ENCODE measurements around the gene KDM1B.
"Not testable (repeated sequence)": the region's sequence is repeated elsewhere in the genome, so short reads cannot be mapped to it uniquely, and the experiment has no call there.

Gene KDM1B

DNA sequence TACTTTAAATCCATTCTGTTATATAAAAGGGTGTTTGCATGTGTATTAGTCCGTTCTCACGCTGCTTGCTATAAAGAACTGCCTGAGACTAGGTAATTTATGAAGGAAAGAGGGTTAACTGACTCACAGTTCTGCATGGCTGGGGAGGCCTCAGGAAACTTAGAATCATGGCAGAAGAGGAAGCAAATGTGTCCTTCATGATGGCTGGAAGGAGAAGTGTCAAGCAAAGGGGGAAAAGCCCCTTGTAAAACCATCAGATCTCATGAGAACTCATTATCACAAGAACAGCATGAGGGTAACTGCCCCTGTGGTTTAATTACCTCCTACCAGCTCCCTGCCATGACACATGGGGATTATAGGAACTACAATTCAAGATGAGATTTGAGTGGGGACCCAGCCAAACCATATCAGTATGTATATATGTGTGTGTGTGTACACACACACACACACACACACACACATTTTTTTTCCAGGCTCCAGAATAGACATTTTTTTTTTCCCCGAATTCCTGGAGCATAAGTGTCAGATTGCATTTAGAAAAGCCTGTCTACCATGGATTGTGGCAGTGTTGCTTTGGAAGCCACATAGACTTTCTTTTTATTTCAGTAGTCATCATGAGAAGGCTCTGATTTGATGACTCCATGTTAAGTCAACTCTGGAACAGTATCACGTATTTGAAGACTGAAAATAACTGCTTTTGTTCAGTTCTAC is 31.5 kb downstream of the KDM1B start:
- no peak for DNase-seq

DNA sequence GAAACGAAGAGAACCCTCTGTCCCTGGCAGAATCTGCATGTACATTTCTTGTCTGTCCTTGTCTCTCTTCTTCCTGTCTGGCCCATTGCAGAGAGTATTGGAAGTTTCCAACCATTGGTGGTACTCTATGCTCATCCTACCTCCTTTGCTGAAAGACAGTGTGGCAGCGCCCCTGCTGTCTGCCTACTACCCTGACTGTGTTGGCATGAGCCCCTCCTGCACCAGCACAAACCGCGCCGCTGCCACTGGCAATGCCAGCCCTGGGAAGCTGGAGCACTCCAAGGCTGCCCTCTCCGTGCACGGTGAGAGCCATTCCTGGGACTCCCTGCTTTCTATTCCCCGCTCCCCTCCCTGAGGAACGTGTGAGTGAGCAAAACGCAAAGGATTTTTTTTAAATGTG is 32.5 kb downstream of the KDM1B start:
- no peak for DNase-seq

DNA sequence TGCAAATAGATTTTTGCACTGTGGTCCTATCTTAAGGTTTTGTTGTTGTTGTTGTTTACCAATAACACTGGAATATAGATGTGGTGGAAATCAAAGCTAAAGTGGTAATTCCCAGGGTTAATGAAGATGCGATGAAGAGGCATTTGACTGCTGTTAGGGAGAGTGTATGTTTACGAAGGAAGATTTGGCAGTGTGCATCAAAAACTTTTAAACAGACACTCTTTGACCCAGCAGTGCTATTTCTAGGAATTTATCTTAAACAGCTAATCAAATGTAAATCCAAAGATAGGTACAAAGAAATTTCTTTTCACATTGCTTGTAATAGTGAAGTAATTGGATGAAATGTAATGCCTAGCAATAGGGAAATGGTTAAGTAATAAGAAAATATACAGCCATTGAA is 34.0 kb downstream of the KDM1B start:
- no peak for DNase-seq

DNA sequence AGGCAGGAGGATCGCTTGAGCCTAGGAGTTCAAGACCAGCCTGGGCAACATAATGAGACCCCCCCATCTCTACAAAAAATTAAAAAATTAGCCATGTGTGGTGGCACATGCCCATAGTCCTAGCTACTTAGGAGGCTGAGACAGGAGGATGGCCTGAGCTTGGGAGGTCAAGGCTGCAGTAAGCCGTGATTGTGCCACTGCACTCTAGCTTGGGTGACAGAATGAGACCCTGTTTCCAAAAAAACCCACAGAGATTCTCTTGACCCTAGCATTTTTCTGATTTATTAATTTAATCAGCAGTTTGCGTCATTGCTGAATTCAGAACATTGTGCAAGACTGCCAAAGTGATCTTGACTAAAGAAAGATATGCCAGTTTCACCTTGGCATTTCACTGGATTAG is 36.8 kb downstream of the KDM1B start:
- DNase-seq, result no peak

DNA sequence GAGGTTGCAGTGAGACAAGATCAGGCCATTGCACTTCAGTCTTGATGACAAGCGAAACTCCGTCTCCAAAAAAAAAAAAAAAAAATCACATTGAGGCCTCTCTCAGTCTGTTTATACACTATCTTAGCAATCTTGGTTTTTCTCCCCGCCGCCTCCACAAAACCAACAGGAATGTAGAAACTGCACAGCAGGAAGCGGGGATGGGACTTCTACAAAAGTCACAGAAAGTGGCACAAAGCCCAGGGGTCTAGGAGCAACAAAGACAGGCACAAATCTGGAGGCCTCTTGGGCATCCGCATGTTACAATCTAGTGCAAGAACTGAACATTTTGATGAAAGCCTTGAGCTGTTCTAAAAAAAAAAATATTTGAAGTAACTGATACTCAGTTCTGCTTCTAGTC is 48.6 kb downstream of the KDM1B start:
- DNase-seq, result no peak

DNA sequence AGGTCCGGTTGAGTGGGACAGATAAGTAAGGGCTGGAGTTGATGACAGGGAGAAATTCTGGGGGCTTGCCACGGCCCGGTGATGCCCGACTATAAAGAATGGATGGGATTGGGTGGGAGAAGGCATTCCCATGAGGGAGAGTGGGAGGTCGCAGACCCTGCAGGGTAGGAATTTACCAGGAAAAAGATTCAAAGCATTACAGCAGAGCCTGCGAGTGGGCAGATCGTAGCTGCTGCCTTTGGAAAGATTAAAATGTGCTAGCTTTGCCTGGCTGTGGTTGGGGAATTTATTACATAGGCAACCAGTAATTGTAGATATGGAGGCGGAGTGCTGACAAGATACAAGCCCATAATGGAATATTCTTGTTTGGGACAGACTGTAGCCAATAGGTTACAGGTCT is 49.5 kb downstream of the KDM1B start:
- DNase-seq, result no peak

DNA sequence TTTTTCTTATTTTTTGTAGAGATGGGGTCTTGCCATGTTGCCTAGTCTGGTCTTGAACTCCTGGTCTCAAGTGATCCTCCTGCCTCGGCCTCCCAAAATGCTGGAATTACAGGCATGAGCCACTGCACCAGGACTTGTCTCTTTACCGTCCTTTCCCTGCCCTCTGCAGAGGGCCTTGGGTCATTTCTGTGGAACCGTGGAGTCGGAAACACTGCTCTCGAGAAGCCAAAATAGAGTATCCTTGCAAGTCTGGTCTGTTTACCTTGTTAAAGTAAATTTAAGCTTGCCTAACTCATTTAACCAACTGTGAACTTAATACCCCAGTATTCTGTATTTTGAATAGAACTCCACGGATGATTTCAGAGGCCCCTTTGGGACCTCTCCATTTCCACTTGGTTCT is 51.4 kb downstream of the KDM1B start:
- DNase-seq, result no peak

DNA sequence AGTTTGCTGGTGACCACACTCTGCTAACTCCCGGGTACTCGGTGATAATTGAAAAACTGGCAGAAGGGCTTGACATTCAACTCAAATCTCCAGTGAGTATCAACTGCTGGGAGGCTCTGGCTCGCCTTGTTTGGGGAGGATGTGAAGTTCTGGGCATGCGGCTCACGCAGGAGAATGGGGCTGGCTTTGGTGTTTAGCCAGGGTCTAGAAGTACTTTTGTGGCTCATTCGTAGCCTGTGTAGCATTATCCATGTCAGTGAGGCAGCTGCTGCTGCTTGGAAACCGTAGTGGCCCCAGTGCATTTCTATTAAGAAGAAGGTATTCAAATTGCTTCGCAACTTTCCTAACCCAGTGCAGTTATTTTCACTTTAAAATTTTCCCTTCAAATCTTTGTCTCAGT is 52.2 kb downstream of the KDM1B start:
- no peak for DNase-seq

DNA sequence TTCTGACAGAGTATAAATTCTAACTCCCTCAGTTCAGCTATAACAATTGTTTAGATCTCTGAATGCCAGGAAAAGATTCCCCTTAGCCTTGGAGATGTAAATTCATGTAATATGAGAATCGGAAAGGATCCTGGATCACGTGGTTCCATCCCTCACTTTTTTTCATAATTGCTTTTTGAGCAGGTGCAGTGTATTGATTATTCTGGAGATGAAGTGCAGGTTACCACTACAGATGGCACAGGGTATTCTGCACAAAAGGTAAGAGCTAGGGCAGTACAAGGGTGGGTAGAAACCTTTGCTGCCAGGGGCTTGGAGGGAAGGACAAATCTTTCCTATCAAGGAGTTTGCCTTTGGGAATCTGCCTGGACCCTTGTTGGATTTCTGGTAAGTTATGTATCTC is 52.7 kb downstream of the KDM1B start:
- DNase-seq, result no peak

DNA sequence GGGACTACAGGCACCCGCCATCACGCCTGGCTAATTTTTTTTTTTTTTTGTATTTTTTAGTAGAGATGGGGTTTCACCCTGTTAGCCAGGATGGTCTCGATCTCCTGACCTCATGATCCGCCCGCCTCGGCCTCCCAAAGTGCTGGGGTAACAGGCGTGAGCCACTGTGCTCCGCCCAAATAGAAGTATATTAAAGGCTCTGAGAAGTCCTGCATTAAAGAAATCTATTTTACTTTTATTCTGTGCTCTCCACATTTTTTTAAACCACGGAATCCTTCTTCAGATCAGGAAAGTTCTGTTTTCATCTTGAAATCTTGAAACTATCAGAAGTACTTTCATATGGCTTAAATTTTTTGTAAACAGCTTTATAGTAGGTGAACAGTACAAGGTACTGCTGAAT is 53.6 kb downstream of the KDM1B start:
- not testable (repeated sequence) for DNase-seq

DNA sequence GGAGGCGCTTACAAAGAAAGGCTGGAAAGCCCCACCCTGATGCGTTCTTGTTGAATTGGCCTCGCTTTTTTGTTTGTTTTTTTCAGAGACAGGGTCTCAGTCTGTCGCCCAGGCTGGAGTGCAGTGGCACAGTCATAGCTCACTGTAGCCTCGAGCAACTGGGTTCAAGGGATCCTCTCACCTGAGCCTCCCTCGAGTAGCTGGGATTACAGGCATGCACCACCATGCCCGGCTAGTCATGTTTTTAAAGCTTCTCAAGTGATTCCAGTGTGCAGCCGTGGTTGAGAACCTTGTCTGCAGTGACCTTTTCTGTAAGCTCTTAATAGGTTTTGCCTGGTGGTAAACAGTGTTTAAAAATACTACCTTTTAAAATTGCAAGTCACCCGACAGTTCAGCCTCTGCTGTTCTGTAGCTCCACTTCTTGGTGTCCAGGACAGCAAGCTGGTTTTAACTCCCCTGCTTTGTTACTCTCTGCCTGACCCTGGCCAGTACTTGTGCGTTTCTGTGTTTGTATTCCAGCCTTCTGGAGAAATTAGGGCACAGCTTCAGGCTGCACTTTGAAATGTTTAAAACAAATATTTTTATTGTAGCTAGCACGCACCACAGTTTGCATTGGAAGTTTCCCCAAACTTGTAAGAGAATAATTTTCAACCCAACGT is 54.4 kb downstream of the KDM1B start:
- DNase-seq, result no peak

DNA sequence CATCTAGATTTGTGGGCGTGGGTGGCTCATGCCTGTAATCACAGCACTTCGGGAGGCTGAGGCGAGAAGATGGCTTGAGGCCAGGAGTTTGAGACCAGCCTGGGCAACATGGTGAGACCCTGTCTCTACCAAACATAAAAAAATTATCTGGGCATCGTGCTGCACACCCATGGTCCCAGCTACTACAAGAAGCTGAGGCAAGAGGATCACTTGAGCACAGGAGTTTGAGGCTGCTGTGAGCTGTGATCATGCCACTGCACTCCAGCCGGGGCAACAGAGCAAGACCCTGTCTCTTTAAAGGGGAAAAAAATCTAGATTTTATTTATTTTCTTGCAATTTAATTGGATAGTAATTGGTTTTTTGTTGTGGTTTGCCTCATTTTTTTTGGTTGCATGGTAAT is 55.5 kb downstream of the KDM1B start:
- DNase-seq, result no peak

DNA sequence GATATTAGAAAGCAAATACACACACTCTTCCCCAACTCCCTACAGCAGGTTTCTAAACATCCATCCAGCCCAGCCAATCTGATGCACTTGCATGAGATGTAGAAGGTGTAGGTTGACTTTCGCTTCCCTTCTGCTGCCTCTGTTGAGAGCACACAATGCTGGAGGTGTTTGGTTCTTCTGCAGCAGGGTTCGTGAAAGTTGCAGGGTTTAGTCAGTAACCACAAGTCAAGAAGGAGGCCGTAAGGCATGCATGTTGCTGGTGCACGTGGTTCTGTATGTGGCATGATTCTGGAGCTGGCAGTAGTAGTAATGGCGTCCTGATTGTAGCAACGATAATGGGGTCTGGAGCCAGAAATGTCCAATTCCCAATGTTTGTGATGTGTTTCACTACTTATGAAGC is 56.1 kb downstream of the KDM1B start:
- DNase-seq, result no peak

DNA sequence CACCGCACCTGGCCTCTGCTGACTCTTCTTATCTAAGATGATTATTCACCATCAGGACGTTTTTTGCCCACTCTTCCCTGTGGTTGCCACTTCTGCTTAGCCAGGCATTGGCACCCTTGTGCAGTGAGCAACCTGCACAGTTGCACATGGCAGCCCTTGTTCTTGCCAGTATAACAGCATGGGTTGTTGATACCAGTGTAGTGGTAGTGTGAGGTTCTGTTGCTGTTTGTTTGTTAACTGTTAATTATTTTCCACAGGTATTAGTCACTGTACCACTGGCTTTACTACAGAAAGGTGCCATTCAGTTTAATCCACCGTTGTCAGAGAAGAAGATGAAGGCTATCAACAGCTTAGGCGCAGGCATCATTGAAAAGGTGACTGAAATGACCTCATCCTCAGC is 57.0 kb downstream of the KDM1B start:
- no peak for DNase-seq

DNA sequence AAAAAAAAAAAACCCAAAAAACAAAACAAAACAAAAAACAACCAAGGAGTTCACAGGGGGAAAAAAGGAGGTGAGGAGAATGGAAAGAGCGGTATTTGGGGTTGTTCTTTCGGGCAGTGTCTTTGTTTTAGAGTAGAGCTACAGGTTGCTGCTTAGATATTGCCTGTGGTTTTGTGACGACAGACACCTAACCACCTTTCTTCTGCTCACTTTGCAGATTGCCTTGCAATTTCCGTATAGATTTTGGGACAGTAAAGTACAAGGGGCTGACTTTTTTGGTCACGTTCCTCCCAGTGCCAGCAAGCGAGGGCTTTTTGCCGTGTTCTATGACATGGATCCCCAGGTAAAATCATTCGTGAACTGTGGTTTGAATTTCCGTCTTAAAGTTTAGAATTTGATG is 58.2 kb downstream of the KDM1B start:
- DNase-seq, result no peak

DNA sequence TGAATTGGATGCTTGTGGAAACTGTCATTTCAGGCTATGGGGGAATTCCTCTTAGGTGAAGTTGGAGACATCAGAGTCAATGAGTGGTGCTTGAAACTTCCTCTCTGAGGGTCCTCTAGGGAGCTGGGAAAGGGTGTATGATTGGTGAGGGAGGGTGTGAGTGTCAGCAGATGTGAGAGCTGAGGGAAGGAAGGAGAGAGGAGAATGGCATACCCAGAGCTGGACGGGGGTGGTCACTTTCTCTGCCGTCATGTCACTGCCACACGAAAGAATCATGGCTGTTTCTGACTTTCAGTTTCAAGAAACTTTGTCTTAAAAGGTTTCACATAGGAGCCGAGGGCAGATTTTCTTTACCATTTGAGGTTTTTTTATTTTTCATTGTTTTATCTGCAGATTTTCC is 58.8 kb downstream of the KDM1B start:
- DNase-seq, result no peak

DNA sequence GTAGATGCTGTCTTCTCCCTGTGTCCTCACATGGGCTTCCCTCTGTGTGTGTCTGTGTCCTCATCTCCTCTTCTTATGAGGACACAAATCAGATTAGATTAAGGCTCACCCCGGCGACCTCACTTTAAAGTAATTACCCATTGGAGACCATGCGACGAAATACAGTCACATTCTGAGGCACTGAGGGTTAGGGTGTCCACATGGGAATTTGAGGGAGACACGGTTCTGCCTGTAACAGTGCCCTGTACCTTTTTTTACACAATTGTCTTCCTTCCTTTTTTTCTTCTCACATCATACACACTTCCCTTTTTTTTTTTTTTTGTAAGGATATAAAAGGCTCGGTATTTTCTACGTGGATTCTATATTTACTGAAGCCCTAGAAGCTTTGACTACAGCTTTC is 60.2 kb downstream of the KDM1B start:
- no peak for DNase-seq

DNA sequence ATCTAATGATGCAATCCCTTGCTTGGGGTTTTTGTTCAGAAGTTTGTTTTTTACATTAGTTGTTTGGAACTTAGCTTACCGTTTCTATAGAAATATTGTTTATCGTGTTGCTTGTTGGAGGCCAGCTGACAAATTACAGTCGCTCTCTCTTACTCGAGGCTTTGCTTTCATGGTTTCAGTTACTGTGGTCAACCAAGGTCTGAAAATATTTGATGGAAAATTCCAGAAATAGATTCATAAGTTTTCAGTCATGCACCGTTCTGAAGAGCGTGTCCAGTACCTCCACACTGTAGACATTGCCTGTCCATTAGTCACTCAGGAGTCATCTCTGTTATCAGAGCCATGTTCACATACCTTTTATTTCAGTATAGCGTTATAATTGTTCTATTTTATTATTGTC is 61.2 kb downstream of the KDM1B start:
- DNase-seq, result no peak

DNA sequence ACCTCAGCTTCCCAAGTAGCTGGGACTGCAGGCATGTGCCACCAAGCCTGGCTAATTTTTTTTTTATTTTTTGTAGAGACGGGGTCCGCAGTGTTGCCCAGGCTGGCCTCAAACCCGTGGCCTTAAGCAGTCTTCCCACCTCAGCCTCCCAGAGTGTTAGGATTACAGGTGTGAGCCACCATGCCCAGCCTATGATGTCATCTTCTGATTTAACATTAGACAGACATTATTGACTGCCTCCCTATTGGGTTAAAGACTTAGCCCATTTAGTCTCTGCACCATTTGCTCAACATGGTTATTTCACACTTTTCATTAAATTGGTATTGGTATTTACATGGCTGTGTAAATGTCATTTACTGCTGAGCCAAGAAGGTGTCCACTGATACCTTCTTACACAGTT is 63.0 kb downstream of the KDM1B start:
- DNase-seq, result no peak

DNA sequence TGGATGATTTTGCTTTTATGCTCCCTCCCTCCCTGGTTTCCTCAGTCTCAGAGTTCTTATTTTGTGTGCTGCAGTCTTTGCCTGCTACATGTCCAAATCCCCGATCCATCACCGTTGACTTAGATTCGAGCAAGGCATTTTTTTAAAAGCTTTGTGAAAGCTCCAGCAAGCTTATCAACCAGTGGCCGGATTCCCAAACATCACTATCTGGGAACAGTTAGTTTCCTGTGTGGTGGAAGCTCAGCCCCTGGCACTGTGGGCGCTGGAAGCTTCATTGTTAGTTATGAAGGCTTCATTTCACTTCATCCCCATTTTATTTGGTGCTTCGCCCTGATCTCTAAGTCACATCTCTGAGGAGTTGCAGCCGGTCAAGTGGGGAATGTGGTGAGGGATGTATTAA is 64.4 kb downstream of the KDM1B start:
- no peak for DNase-seq

DNA sequence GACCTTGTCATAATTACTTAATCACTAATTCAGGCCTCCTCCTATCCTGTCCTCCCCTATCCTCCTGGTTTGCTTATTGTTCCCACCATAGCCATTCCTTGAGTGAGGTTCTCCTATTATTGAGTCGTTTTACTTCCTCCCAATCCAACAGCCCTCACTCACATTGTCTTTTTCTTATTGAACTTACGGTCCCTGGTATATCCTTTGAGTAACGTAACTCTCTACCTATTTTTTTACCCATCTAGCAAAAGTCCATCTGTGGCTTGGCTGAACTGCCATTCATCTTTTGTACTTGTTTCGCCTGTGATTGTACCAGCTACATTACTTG is 66.0 kb downstream of the KDM1B start:
- DNase-seq, result no peak

DNA sequence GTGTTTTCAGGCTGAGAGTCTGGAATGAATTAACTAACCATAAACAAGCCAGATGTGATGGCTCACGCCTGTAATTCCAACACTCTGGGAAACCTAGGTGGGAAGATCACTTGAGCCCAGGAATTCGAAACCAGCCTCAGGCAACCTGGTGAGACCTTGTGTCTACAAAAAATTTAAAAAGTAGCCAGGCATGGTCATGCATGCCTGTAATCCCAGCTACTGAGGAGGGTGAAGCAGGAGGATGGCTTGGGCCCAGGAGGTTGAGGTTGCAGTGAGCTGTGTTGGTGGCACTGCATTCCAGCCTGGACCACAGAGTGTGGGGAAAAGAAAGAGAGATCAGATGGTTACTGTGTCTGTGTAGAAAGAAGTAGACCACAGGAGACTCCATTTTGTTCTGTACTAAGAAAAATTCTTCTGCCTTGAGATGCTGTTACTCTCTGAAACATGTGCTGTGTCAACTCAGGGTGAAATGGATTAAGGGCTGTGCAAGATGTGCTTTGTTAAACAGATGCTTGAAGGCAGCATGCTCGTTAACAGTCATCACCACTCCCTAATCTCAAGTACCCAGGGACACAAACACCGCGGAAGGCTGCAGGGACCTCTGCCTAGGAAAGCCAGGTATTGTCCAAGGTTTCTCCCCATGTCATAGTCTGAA is 71.4 kb downstream of the KDM1B start:
- DNase-seq, result not testable (repeated sequence)

DNA sequence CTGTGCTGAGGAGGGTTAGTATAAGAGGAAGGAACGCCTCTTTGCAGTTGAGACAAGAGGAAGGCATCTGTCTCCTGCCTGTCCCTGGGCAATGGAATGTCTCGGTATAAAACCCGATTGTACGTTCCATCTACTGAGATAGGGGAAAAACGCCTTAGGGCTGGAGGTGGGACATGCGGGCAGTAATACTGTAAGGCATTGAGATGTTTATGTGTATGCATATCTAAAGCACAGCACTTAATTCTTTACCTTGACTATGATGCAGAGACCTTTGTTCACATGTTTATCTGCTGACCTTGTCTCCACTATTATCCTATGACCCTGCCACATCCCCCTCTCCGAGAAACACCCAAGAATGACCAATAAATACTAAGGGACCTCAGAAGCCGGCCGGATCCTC is 71.9 kb downstream of the KDM1B start:
- not testable (repeated sequence) for DNase-seq

DNA sequence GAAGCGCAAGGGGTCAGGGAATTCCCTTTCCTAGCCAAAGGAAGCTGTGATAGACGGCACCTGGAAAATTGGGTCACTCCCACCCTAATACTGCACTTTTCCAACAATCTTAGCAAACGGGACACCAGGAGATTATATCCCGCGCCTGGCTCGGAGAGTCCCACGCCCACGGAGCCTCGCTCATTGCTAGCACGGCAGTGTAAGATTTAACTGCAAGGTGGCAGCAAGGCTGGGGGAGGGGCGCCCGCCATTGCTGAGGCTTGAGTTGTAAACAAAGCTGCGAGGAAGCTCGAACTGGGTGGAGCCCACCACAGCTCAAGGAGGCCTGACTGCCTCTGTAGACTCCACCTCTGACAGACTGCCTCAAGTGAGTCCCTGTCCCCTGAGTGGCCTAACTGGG is 73.4 kb downstream of the KDM1B start:
- DNase-seq, result not testable (repeated sequence)

Measured in right kidney (tissue), 1 donor.